ENCODE data around the gene MCUB.
"Not testable (repeated sequence)": the region's sequence is repeated elsewhere in the genome, so short reads cannot be mapped to it uniquely, and the experiment has no call there.

The MCUB gene

DNA sequence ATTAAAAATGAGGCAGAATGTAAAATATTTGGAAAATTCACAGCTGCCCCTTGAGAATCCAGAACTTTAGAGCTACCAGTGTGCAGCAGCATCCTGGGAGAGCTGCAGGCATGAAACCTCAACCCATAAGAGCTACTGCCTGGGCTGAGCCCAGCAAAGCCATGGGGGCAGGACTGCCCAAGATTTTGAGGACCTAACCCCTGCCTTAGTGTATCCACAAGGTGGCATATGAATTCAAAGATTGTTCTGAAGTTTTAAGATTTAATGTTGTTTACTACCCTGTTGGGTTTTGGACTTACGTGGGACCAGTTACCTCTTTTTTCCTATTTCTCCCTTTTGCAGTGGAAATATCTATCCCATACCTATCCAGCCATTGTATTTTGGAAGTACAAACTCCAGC lies 116.8 kb downstream of the MCUB start:
- Histone ChIP-seq H3K27ac (ENCODE audit: low read length) (no peak overlapping the region), H3K79me2 (ENCODE audit: low read length) (no peaks in the 10 kb centered on the region), H3K4me2 (ENCODE audit: low read depth, low read length) (no peak overlapping the region), H3K9ac (ENCODE audit: low read length) (no peak overlapping the region), H3K9me3 (replicated peaks; ENCODE audit: insufficient read depth, low read length) (no peaks in the 10 kb centered on the region), H2AFZ (ENCODE audit: low read length) (no peak overlapping the region), H3F3A (ENCODE audit: insufficient read depth, low read length) (no peaks in the 10 kb centered on the region), H3K36me3 (replicated peaks; ENCODE audit: insufficient read depth, low read length) (no peaks in the 10 kb centered on the region), H3K4me3 (ENCODE audit: low read length) (no peak overlapping the region), H3K9me2 (replicated peaks; ENCODE audit: insufficient read depth, low read length) (no peaks in the 10 kb centered on the region), H4K20me1 (ENCODE audit: insufficient read depth, low read length) (no peaks in the 10 kb centered on the region), H3K4me1 (ENCODE audit: low read length) (no peaks in the 10 kb centered on the region), H3K27me3 (replicated peaks; ENCODE audit: insufficient read depth, low read length) (no peaks in the 10 kb centered on the region)
- TF ChIP-seq EZH2 (optimal IDR thresholded peaks at IDR 0.05; ENCODE audit: low read depth, low read length) (no peak), CTCF (IDR thresholded peaks at IDR 0.05; ENCODE audit: low read length) (no peak), EZH2phosphoT487 (IDR thresholded peaks at IDR 0.05; ENCODE audit: low read length) (no peak)
- no peak for DNase-seq

DNA sequence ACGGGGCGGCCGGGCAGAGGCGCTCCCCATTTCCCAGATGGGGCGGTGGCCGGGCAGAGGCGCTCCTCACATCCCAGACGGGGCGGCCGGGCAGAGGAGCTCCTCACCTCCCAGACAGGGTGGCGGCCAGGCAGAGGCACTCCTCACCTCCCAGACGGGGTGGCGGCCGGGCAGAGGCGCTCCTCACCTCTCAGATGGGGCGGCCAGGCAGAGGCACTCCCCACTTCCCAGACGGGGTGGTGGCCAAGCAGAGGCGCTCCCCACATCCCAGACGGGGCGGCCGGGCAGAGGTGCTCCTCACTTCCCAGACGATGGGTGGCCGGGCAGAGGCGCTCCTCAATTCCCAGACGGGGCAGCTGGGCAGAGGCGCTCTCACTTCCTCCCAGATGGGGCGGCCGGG lies 118.4 kb downstream of the MCUB start:
- H3K4me2 ChIP-seq (ENCODE audit: low read depth, low read length); DNase-seq; H3K27me3 ChIP-seq (replicated peaks; ENCODE audit: insufficient read depth, low read length); H3K9me2 ChIP-seq (replicated peaks; ENCODE audit: insufficient read depth, low read length); H3K4me1 ChIP-seq (ENCODE audit: low read length); H4K20me1 ChIP-seq (ENCODE audit: insufficient read depth, low read length); H3K27ac ChIP-seq (ENCODE audit: low read length); H2AFZ ChIP-seq (ENCODE audit: low read length); H3K9me3 ChIP-seq (replicated peaks; ENCODE audit: insufficient read depth, low read length); H3K4me3 ChIP-seq (ENCODE audit: low read length); H3K36me3 ChIP-seq (replicated peaks; ENCODE audit: insufficient read depth, low read length); H3K9ac ChIP-seq (ENCODE audit: low read length); H3F3A ChIP-seq (ENCODE audit: insufficient read depth, low read length); H3K79me2 ChIP-seq (ENCODE audit: low read length): not testable (repeated sequence)

DNA sequence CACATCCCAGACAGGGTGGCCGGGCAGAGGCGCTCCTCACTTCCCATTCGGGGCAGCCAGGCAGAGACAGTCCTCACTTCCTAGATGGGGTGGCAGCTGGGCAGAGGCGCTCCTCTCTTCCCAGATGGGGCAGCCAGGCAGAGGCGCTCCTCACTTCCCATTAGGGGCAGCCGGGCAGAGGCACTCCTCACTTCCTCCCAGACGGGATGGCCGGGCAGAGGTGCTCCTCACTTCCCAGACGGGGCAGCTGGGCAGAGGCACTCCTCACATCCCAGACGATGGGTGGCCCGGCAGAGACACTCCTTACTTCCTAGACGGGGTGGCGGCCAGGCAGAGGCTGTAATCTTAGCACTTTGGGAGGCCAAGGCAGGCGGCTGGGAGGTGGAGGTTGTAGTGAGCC lies 118.9 kb downstream of the MCUB start:
- not testable (repeated sequence) for H3K9me3 ChIP-seq (replicated peaks; ENCODE audit: insufficient read depth, low read length); H3F3A ChIP-seq (ENCODE audit: insufficient read depth, low read length); H3K4me1 ChIP-seq (ENCODE audit: low read length); H3K36me3 ChIP-seq (replicated peaks; ENCODE audit: insufficient read depth, low read length); H4K20me1 ChIP-seq (ENCODE audit: insufficient read depth, low read length); H3K9ac ChIP-seq (ENCODE audit: low read length); H2AFZ ChIP-seq (ENCODE audit: low read length); H3K9me2 ChIP-seq (replicated peaks; ENCODE audit: insufficient read depth, low read length); DNase-seq; H3K27ac ChIP-seq (ENCODE audit: low read length); H3K4me3 ChIP-seq (ENCODE audit: low read length); H3K79me2 ChIP-seq (ENCODE audit: low read length); H3K4me2 ChIP-seq (ENCODE audit: low read depth, low read length); H3K27me3 ChIP-seq (replicated peaks; ENCODE audit: insufficient read depth, low read length)

GRCh38 chr4:109682875-109683274 lies 122.8 kb downstream of the MCUB start:
- no peaks in the 10 kb centered on the region for H3K9me2 ChIP-seq (replicated peaks; ENCODE audit: insufficient read depth, low read length)
- no peak overlapping the region for H3K4me3 ChIP-seq (ENCODE audit: low read length)
- H3K36me3 ChIP-seq (replicated peaks; ENCODE audit: insufficient read depth, low read length), result no peaks in the 10 kb centered on the region
- H3K4me2 ChIP-seq (ENCODE audit: low read depth, low read length), result no peak overlapping the region
- no peak overlapping the region for H3K9ac ChIP-seq (ENCODE audit: low read length)
- no peaks in the 10 kb centered on the region for H3K79me2 ChIP-seq (ENCODE audit: low read length)
- H3F3A ChIP-seq (ENCODE audit: insufficient read depth, low read length), result no peaks in the 10 kb centered on the region; the same call in 1 of the 2 replicates
- no peak overlapping the region for H3K27ac ChIP-seq (ENCODE audit: low read length)
- no peaks in the 10 kb centered on the region for H3K9me3 ChIP-seq (replicated peaks; ENCODE audit: insufficient read depth, low read length)
- H2AFZ ChIP-seq (ENCODE audit: low read length), result no peak overlapping the region
- no peaks in the 10 kb centered on the region for H4K20me1 ChIP-seq (ENCODE audit: insufficient read depth, low read length)
- no peak for DNase-seq
- TF ChIP-seq EZH2 (optimal IDR thresholded peaks at IDR 0.05; ENCODE audit: low read depth, low read length), result no peak
- TF ChIP-seq EZH2phosphoT487 (IDR thresholded peaks at IDR 0.05; ENCODE audit: low read length), result no peak
- TF ChIP-seq CTCF (IDR thresholded peaks at IDR 0.05; ENCODE audit: low read length), result no peak
- no peaks in the 10 kb centered on the region for H3K27me3 ChIP-seq (replicated peaks; ENCODE audit: insufficient read depth, low read length)
- peaks cover 9% of the 10 kb centered on the region; the same call in 1 of the 2 replicates for H3K4me1 ChIP-seq (ENCODE audit: low read length)
